HEK293 (cell line): Measurements from ENCODE around the gene USP35.
"Not testable (repeated sequence)": the region's sequence is repeated elsewhere in the genome, so short reads cannot be mapped to it uniquely, and the experiment has no call there.

ENCODE experiments used
- CTCF ChIA-PET: fragments of 350-600 bp; formaldehyde crosslinking; extraction: SDS; loops from one replicate; lab custom pipeline; 2021; ENCODE audit warnings: antibody characterized with exemption; lab: Yijun Ruan, JAX
- POLR2A ChIA-PET: fragments of 300-600 bp; formaldehyde crosslinking; extraction: SDS; loops from one replicate; lab custom pipeline; 2020; ENCODE audit warnings: antibody characterized with exemption, inconsistent platforms; lab: Yijun Ruan, JAX
- H3K27ac ChIP-seq: fragments of 200-500 bp; sonication (Bioruptor generic); 2 replicates; pipeline ENCODE4 v1.5.1; 2014; ENCODE audit warnings: low read depth, low read length, control low read depth, inconsistent platforms; ENCODE audit errors: extremely low read depth
- H3K36me3 ChIP-seq, 2 experiments: fragments of 200-500 bp in 1 of 2; sonication (Bioruptor generic) in 1 of 2; 1 replicate in 1 of 2; 2 replicates in 1 of 2; pipeline ENCODE4 v1.5.1; 2014 to 2017; ENCODE audit warnings: inconsistent platforms in 2 of 2, low read length in 2 of 2; ENCODE audit not compliant: control insufficient read depth in 2 of 2, insufficient read depth in 1 of 2
- H3K4me1 ChIP-seq: fragments of 200-500 bp; sonication (Bioruptor generic); 2 replicates; pipeline ENCODE4 v1.5.1; 2014; ENCODE audit warnings: mild to moderate bottlenecking, low read length, inconsistent platforms; ENCODE audit not compliant: control insufficient read depth, insufficient read depth
- H3K4me3 ChIP-seq: 2 replicates; pipeline ENCODE4 v1.5.1; 2011; ENCODE audit warnings: low read depth, mild to moderate bottlenecking, control low read depth, low read length, moderate library complexity
- H3K9me3 ChIP-seq: fragments of 200-500 bp; sonication (Bioruptor generic); 2 replicates; pipeline ENCODE4 v1.5.1; 2014; ENCODE audit warnings: low read depth, low read length, inconsistent platforms; ENCODE audit not compliant: control insufficient read depth, insufficient read depth
- GLI2 ChIP-seq: fragments of 450-650 bp; formaldehyde crosslinking; IDR thresholded peaks from 2 replicates; pipeline ENCODE4; 2017; ENCODE audit warnings: missing biosample characterization, missing genetic modification characterization, low read depth, borderline replicate concordance
- SP2 ChIP-seq: fragments of 450-650 bp; formaldehyde crosslinking; IDR thresholded peaks from 2 replicates; pipeline ENCODE4 v1.5.1; 2016; ENCODE audit warnings: missing biosample characterization, missing genetic modification characterization
- ZFP37 ChIP-seq: fragments of 450-650 bp; formaldehyde crosslinking; IDR thresholded peaks from 2 replicates; pipeline ENCODE4 v1.5.1; 2016; ENCODE audit warnings: missing biosample characterization, missing genetic modification characterization
- ZNF121 ChIP-seq: fragments of 450-650 bp; formaldehyde crosslinking; IDR thresholded peaks from 2 replicates; pipeline ENCODE4 v1.5.1; 2016; ENCODE audit warnings: missing biosample characterization, missing genetic modification characterization
- ZNF140 ChIP-seq: fragments of 450-650 bp; formaldehyde crosslinking; IDR thresholded peaks from 2 replicates; pipeline ENCODE4 v1.5.1; 2016; ENCODE audit warnings: missing biosample characterization, missing genetic modification characterization
- ZNF146 ChIP-seq: fragments of 450-650 bp; formaldehyde crosslinking; IDR thresholded peaks from 2 replicates; pipeline ENCODE4 v1.5.1; 2016; ENCODE audit warnings: missing biosample characterization, missing genetic modification characterization
- ZNF350 ChIP-seq: fragments of 450-650 bp; formaldehyde crosslinking; IDR thresholded peaks from 2 replicates; pipeline ENCODE4 v1.5.0; 2017; ENCODE audit warnings: missing biosample characterization, mild to moderate bottlenecking, missing genetic modification characterization
- ZNF394 ChIP-seq: fragments of 450-650 bp; formaldehyde crosslinking; IDR thresholded peaks from 2 replicates; pipeline ENCODE4 v1.5.1; 2016; ENCODE audit warnings: missing biosample characterization, missing genetic modification characterization, mild to moderate bottlenecking, moderate library complexity, borderline replicate concordance
- ZNF473 ChIP-seq: fragments of 450-650 bp; formaldehyde crosslinking; IDR thresholded peaks from 2 replicates; pipeline ENCODE4 v1.5.1; 2017; ENCODE audit warnings: missing biosample characterization, missing genetic modification characterization
- TF ChIP-seq, protein P1 (sequence below): fragments of 450-650 bp; formaldehyde crosslinking; IDR thresholded peaks from 2 replicates; pipeline ENCODE4 v1.5.1; 2016; ENCODE audit warnings: missing biosample characterization, missing genetic modification characterization, borderline replicate concordance
- TF ChIP-seq, protein P2 (sequence below): fragments of 450-650 bp; formaldehyde crosslinking; IDR thresholded peaks from 2 replicates; pipeline ENCODE4 v1.5.1; 2017; ENCODE audit warnings: missing biosample characterization, mild to moderate bottlenecking, missing genetic modification characterization, moderate library complexity
- TF ChIP-seq, protein P3 (sequence below): fragments of 450-650 bp; formaldehyde crosslinking; IDR thresholded peaks from 2 replicates; pipeline ENCODE4 v1.5.1; 2016; ENCODE audit warnings: missing biosample characterization, missing genetic modification characterization
- TF ChIP-seq, protein P4 (sequence below): fragments of 450-650 bp; formaldehyde crosslinking; IDR thresholded peaks from 2 replicates; pipeline ENCODE4 v1.5.1; 2016; ENCODE audit warnings: missing biosample characterization, missing genetic modification characterization, low read depth

USP35 gene

DNA sequence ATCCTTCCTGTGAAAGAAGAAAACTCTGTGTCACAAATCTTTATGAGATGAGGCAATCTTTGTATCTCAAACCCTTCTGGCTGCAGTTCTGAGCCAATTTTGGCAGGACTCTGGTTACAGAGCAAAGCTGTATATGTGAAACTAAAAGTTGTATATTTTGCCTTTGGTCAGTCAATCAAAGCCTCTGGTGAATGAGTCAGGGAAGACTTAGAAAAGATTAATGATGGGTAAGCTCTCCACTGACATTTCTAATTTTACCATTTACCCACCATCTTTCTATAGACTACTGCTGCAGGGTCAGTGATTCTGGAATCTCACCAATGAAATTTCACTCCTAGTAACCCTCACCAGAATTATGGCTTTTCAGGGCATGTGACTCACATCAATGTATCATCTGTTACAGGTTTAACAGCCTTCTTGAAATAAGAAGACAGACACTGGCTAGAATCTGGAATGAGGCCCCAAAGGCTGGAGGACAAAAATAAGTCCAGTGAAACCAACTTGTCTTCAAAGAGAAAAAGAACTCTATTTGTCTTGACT, 43.3 kb downstream of the USP35 start (continued):
- TF ChIP-seq, protein P1, sequence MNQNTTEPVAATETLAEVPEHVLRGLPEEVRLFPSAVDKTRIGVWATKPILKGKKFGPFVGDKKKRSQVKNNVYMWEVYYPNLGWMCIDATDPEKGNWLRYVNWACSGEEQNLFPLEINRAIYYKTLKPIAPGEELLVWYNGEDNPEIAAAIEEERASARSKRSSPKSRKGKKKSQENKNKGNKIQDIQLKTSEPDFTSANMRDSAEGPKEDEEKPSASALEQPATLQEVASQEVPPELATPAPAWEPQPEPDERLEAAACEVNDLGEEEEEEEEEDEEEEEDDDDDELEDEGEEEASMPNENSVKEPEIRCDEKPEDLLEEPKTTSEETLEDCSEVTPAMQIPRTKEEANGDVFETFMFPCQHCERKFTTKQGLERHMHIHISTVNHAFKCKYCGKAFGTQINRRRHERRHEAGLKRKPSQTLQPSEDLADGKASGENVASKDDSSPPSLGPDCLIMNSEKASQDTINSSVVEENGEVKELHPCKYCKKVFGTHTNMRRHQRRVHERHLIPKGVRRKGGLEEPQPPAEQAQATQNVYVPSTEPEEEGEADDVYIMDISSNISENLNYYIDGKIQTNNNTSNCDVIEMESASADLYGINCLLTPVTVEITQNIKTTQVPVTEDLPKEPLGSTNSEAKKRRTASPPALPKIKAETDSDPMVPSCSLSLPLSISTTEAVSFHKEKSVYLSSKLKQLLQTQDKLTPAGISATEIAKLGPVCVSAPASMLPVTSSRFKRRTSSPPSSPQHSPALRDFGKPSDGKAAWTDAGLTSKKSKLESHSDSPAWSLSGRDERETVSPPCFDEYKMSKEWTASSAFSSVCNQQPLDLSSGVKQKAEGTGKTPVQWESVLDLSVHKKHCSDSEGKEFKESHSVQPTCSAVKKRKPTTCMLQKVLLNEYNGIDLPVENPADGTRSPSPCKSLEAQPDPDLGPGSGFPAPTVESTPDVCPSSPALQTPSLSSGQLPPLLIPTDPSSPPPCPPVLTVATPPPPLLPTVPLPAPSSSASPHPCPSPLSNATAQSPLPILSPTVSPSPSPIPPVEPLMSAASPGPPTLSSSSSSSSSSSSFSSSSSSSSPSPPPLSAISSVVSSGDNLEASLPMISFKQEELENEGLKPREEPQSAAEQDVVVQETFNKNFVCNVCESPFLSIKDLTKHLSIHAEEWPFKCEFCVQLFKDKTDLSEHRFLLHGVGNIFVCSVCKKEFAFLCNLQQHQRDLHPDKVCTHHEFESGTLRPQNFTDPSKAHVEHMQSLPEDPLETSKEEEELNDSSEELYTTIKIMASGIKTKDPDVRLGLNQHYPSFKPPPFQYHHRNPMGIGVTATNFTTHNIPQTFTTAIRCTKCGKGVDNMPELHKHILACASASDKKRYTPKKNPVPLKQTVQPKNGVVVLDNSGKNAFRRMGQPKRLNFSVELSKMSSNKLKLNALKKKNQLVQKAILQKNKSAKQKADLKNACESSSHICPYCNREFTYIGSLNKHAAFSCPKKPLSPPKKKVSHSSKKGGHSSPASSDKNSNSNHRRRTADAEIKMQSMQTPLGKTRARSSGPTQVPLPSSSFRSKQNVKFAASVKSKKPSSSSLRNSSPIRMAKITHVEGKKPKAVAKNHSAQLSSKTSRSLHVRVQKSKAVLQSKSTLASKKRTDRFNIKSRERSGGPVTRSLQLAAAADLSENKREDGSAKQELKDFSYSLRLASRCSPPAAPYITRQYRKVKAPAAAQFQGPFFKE (tag by site-specific recombination): no peak
- no peak for TF ChIP-seq ZFP37 (tag by site-specific recombination)
- no peak for TF ChIP-seq ZNF140 (tag by site-specific recombination)
- TF ChIP-seq, protein P2, sequence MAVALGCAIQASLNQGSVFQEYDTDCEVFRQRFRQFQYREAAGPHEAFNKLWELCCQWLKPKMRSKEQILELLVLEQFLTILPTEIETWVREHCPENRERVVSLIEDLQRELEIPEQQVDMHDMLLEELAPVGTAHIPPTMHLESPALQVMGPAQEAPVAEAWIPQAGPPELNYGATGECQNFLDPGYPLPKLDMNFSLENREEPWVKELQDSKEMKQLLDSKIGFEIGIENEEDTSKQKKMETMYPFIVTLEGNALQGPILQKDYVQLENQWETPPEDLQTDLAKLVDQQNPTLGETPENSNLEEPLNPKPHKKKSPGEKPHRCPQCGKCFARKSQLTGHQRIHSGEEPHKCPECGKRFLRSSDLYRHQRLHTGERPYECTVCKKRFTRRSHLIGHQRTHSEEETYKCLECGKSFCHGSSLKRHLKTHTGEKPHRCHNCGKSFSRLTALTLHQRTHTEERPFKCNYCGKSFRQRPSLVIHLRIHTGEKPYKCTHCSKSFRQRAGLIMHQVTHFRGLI (tag by site-specific recombination): no peak
- TF ChIP-seq GLI2 (tag by site-specific recombination): no peak
- TF ChIP-seq ZNF350 (tag by site-specific recombination): no peak
- no peak for TF ChIP-seq ZNF146 (tag by site-specific recombination)
- no peak for TF ChIP-seq SP2
- TF ChIP-seq ZNF473 (tag by site-specific recombination): no peak

DNA sequence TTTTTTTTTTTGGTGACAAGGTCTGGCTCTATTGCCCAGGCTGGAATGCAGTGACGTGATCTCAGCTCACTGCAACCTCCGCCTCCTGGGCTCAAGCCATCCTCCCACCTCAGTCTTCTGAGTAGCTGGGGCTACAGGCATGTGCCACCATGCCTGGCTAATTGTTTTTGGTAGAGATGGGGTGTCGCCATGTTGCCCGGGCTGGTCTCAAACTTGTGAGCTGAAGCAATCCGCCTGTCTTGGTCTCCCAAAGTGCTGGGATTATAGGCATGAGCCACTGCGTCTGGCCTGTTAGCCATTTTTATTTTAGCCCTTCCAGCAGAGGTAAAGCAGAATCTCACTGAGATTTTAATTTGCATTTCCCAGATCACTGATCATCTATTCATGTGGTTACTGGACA, 44.3 kb downstream of the USP35 start:
- H3K4me3 ChIP-seq, H3K27ac ChIP-seq, POLR2A ChIA-PET, H3K36me3 ChIP-seq, H3K9me3 ChIP-seq, H3K4me1 ChIP-seq: not testable (repeated sequence)
- CTCF ChIA-PET: interaction anchor here (0.7 to 1.1 kb wide), 3 partner anchors 32 to 331 kb away, joined by 3 to 4 read pairs (median 3); no protein-coding TSS in a partner anchor

DNA sequence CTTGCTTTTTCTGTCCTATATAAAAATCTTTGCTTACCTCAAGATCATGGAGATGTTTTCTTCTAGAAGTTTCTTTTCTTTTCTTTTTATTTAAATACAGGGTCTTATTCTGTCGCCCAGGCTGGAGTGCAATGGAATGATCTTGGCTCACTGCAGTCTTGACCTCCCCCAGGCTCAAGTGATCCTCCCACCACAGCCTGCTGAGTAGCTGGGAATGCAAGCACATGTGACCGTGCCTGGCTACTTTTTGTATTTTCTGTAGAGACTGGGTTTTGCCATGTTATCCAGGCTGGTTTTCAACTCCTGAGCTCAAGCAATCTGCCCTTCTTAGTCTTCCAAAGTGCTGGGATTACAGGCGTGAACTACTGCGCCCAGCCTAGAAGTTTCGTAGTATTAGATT, 45.3 kb downstream of the USP35 start:
- Histone ChIP-seq H3K36me3 (no peaks in the 10 kb centered on the region), H3K4me3 (no peak overlapping the region), H3K9me3 (no peaks in the 10 kb centered on the region), H3K4me1 (no peaks in the 10 kb centered on the region), H3K27ac (no peak overlapping the region)
- TF ChIP-seq, protein P3, sequence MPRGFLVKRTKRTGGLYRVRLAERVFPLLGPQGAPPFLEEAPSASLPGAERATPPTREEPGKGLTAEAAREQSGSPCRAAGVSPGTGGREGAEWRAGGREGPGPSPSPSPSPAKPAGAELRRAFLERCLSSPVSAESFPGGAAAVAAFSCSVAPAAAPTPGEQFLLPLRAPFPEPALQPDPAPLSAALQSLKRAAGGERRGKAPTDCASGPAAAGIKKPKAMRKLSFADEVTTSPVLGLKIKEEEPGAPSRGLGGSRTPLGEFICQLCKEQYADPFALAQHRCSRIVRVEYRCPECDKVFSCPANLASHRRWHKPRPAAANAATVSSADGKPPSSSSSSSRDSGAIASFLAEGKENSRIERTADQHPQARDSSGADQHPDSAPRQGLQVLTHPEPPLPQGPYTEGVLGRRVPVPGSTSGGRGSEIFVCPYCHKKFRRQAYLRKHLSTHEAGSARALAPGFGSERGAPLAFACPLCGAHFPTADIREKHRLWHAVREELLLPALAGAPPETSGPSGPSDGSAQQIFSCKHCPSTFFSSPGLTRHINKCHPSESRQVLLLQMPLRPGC (tag by site-specific recombination): no peak
- TF ChIP-seq ZNF121 (tag by site-specific recombination) (no peak), ZNF394 (no peak)
- TF ChIP-seq, protein P4, sequence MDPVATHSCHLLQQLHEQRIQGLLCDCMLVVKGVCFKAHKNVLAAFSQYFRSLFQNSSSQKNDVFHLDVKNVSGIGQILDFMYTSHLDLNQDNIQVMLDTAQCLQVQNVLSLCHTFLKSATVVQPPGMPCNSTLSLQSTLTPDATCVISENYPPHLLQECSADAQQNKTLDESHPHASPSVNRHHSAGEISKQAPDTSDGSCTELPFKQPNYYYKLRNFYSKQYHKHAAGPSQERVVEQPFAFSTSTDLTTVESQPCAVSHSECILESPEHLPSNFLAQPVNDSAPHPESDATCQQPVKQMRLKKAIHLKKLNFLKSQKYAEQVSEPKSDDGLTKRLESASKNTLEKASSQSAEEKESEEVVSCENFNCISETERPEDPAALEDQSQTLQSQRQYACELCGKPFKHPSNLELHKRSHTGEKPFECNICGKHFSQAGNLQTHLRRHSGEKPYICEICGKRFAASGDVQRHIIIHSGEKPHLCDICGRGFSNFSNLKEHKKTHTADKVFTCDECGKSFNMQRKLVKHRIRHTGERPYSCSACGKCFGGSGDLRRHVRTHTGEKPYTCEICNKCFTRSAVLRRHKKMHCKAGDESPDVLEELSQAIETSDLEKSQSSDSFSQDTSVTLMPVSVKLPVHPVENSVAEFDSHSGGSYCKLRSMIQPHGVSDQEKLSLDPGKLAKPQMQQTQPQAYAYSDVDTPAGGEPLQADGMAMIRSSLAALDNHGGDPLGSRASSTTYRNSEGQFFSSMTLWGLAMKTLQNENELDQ (tag by site-specific recombination): no peak
- CTCF ChIA-PET: interaction anchor here (0.9 kb wide), 1 partner anchor 331 kb away, joined by 4 read pairs; no protein-coding TSS in a partner anchor
- POLR2A ChIA-PET: no interaction called here
